ENCODE data around the gene SUSD4. TPM values are rescaled to one million over a fixed set of nuclear protein-coding genes. Genes with fewer than 3 reads are reported as not detected.
"Not testable (repeated sequence)": the region's sequence is repeated elsewhere in the genome, so short reads cannot be mapped to it uniquely, and the experiment has no call there.

SUSD4 gene
- 5.8 TPM for total RNA-seq
- long read RNA-seq, partial matches to known transcripts, result 3 of 16 reads
- long read RNA-seq, other reads (novel, unspliced or antisense), result 6 of 16 reads

DNA sequence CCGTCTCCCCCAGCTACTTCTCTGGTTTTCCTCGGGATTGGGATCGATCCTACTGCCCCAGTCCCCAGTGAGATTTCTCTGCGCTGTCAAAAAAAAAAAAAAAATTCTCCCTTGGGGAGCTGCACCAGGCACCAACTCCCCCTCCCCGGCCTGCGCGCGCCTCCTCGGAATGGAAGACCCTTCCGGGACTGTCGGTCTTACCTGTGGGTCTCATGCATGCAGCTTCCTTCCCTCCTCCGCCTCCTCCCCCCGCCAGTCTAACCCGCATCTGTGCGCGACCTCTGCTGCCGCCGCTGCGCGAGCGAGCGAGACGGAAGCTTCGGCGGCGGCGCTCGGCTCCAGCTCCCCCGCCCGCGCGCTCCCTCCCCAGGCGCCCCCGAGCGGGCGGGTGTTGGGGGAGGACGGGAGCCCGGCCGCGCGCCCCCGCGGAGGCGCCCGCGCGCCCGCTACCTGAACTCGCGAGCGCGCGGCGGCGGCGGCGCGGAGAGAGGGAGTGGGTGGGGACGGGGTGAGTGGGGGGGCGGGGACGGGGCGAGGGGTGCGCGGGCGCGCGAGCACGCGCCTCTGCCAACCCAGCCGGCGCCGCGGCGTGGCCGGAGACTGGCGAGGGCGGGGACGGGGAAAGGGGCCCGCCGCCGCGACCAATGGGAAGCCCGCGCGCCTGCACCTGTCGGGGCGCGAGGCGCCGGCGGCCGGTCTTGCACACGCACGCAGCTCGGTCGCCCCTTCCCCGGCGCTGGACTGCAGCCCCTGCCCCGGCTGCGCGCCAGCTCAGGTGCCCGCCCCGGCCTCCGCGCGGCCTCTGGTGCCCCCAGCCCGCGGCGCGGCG lies at the start of gene SUSD4:
TSS of gene SUSD4 (minus strand) at position 321 of the 829 bp plus-strand sequence. CDS start 751 bp downstream, outside the sequence.
- intact Hi-C loops (cut with DNase I), result no loop called here

GRCh38 chr1:223413216-223413615 lies 49.2 kb upstream of the SUSD4 start:
- no peak for ATAC-seq (ENCODE audit: poor library complexity)
- intact Hi-C loops (cut with DNase I), result no loop called here
- no peak for DNase-seq

More for the DNA sequence above, at the start of gene SUSD4:
- DNase-seq, result peak; percentile 68
- ATAC-seq (ENCODE audit: poor library complexity), result peak; percentile 86

- intact Hi-C loops (cut with DNase I), result no loop called here
- ATAC-seq (ENCODE audit: poor library complexity) (no peak), DNase-seq (no peak)
Measured at GRCh38 chr1:223411710-223412109, 47.7 kb upstream of the SUSD4 start.

DNA sequence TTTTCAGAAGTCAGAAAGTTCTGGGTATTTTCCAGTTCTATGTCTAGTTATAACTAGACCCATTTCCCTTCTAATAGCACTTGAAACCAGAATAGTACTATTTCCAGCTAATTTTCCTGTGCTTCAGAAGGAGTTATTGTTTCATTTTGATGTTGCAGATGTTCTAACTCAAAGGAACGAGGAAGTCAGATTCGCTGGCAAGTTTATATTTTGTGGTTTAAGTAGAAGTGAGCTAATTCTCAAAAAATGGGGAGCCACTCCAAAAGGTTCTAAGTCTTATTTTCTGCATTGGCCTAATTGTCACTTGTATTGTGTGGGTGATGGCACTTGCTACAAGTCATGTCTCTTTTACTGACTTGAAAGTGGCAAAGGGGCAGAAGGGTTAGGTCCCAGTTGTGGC lies 47.3 kb upstream of the SUSD4 start:
- intact Hi-C loops (cut with DNase I), result no loop called here
- DNase-seq (no peak), ATAC-seq (ENCODE audit: poor library complexity) (no peak)

DNA sequence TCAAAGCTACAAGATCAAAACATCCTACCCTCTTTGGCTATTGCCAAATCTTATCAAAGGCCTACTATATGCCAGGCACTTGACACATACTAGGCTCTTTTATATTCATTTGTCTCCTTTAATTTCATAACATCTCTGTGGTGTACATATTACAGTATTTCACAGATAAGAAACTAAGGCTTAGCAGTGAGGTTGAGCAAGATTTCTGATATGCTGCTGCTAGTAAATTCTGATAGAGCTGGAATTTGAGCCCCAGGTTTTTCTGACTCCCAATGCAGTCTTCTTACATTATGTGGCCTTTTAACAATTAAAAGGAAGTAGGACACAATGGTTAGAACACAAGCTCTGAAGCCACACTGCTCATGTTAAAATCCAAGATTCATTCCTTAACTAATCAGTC lies 46.1 kb upstream of the SUSD4 start:
- intact Hi-C loops (cut with DNase I), result no loop called here
- no peak for DNase-seq
- ATAC-seq (ENCODE audit: poor library complexity), result no peak

- ATAC-seq (ENCODE audit: poor library complexity) (no peak), DNase-seq (no peak)
- intact Hi-C loops (cut with DNase I), result no loop called here
Measured at GRCh38 chr1:223405507-223405906, 41.5 kb upstream of the SUSD4 start.

- no peak for DNase-seq
- intact Hi-C loops (cut with DNase I), result no loop called here
- ATAC-seq (ENCODE audit: poor library complexity), result peak; percentile 29
Measured at GRCh38 chr1:223403184-223403815, 39.3 kb upstream of the SUSD4 start.

- ATAC-seq (ENCODE audit: poor library complexity) (no peak), DNase-seq (no peak)
- intact Hi-C loops (cut with DNase I), result no loop called here
Measured at GRCh38 chr1:223402790-223403142, 38.8 kb upstream of the SUSD4 start.

DNA sequence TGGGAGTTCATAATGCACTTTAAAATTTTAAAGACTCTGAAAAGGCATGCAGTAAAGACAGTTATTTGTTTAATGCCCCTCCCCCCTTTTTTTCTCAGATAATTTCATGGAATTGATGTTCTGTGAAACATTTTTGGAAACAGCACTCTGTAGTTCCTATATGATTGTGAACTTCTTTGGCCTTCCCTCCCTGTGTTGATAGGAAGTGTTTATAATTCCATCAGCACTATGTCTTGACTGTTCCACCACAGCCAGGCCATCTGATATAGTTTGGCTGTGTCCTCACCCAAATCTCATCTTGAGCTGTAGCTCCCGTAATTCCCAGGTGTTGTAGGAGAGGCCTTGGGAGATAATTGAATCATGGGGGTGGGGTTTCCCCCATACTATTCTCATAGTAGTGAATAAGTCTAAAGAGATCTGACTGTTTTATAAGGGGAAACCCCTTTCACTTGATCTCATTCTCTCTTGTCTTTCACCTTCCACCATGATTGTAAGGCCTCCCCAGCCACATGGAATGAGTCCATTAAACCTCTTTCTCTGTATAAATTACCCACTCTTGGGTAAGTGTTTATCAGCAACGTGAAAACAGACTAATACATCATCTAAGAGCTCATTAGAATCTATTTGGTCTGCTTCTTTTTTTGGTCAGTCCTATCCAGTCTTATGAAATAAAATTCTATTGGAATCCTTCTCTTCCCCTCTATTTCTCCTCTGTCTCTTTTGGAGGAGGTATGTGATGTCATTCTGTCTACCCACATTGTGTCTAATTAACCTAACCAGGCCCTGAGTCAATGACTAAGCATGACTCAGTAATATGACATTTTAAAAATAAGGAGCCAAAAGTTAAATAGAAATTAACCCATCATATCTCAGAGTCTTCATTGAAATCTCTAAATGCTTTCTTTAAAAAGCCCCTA lies 38.2 kb upstream of the SUSD4 start:
- ATAC-seq (ENCODE audit: poor library complexity), result no peak
- no peak for DNase-seq
- intact Hi-C loops (cut with DNase I), result no loop called here

DNA sequence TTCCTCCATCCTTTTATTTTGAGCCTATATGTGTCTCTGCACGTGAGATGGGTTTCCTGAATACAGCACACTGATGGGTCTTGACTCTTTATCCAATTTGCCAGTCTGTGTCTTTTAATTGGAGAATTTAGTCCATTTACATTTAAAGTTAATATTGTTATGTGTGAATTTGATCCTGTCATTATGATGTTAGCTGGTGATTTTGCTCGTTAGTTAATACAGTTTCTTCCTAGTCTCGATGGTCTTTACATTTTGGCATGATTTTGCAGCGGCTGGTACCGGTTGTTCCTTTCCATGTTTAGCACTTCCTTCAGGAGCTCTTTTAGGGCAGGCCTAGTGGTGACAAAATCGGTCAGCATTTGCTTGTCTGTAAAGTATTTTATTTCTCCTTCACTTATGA lies 35.4 kb upstream of the SUSD4 start:
- intact Hi-C loops (cut with DNase I), result loop anchor here (10.0 kb wide), 1 partner anchor 55 kb away; no protein-coding TSS in a partner anchor
- not testable (repeated sequence) for ATAC-seq (ENCODE audit: poor library complexity); DNase-seq

DNA sequence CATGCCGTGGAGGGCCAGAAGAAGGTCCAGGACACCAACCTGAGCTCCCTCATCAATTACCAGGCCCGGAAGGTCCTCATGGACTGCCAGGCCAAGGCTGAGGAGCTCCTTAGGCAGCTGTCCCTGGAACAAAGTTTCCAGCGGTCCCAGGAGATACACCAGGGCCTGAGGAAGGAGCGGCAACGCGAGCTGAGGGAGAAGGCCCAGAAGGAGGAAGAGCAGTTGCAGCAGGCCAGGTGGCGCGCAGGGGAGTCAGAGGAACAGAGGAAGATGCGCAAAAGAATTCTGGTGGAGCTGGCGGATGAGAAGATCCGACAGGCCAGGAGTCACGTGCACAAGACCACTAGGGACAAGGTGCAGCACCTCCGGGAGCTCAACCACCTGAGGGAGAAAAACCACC lies 30.7 kb upstream of the SUSD4 start:
- DNase-seq (no peak), ATAC-seq (ENCODE audit: poor library complexity) (no peak)
- intact Hi-C loops (cut with DNase I), result loop anchor here (10.0 kb wide), 1 partner anchor 60 kb away; no protein-coding TSS in a partner anchor

- no peak for DNase-seq
- ATAC-seq (ENCODE audit: poor library complexity), result no peak
- intact Hi-C loops (cut with DNase I), result loop anchor here (10.0 kb wide), 1 partner anchor 61 kb away; no protein-coding TSS in a partner anchor
Measured at GRCh38 chr1:223394242-223394641, 30.3 kb upstream of the SUSD4 start.

DNA sequence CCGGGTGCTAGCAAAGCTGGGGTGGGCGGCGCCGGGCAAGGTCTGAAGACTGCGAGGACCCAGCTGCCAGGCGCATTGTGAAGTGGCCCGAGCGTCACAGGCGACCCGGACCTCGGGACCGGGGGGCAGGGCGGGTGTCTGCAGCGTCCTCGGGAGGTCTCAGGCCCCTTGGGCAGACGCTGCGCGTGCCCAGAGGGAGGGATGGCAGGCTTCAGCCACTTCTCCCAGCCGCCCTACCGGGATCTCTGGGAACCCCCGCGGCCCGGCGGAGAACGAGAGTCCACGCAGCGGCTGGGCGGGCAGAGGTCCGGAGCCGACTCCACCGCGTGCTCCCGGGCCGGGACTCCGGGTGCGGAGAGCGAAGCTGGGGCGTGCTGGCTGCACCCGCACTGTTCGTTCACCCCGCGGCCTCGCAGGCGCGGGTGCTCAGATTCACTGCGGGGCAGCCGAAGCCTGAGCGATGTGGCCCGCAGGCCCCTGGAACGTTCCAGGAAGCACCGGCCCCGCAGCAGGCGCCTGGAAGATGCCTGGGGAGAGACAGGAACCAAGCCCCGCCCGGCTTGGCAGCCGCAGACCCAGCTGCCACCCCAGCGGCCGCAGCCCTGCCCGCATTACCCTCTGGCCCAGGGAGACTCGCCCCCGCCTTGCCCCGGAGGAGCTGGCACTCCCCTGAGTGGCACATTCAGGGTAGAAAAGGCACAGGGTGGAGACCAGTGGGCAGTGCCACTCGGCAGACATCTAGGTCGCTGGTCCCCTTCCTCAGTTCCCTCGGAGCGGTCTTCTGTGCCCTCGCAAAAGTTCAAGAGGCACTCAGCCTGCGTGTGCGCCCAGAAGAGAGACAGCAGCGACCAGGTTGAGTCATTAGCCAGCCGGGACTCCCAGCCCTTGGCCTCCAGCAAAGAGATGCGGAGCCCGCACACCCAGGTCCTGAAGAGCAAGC lies 29.6 kb upstream of the SUSD4 start, which contains the start of gene CCDC185:
TSS of gene CCDC185 (plus strand) at position 141 of the 940 bp plus-strand sequence. CDS start at position 202, 61 bp downstream.
- DNase-seq (no peak), ATAC-seq (ENCODE audit: poor library complexity) (peak; percentile 56)
- intact Hi-C loops (cut with DNase I), result loop anchor here (10.0 kb wide), 1 partner anchor 61 kb away; no protein-coding TSS in a partner anchor

- intact Hi-C loops (cut with DNase I), result loop anchor here (10.0 kb wide), 1 partner anchor 64 kb away; no protein-coding TSS in a partner anchor
- ATAC-seq (ENCODE audit: poor library complexity), result no peak
- DNase-seq, result no peak
Measured at GRCh38 chr1:223390618-223391017, 26.6 kb upstream of the SUSD4 start.

- ATAC-seq (ENCODE audit: poor library complexity) (no peak), DNase-seq (no peak)
- intact Hi-C loops (cut with DNase I), result no loop called here
Measured at GRCh38 chr1:223386013-223386412, 22.0 kb upstream of the SUSD4 start.

GRCh38 chr1:223378754-223379153 lies 14.8 kb upstream of the SUSD4 start:
- no peak for ATAC-seq (ENCODE audit: poor library complexity)
- intact Hi-C loops (cut with DNase I), result no loop called here
- no peak for DNase-seq

DNA sequence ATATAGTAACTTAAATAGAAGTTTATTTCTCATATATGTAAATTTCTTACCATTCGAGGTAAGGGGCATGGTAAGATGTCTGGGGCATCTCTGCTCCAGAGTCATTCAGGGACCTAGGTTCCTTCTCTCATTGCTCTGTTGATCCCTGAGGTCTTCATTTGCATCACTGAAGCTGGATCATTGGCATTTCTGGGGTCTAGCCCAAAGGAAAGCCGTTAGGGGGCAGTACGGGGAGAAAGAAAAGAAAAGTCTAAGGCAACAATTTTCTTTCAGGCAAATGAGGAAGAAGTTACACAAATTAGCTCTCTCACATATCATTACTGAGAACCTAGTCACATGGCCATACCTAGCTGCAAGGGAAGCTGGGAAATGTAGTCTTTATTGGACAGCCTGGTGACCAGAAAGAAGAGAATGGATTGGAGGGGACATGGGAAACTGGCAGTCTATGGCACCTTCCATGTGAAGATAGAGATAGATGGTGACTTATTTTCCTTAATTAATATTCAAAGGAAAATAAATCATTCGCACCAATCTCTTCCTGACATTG lies 10.2 kb upstream of the SUSD4 start:
- ATAC-seq (ENCODE audit: poor library complexity) (no peak), DNase-seq (no peak)
- intact Hi-C loops (cut with DNase I), result no loop called here
